GM12892 (cell line): ENCODE measurements around the gene CCT4.
"Not testable (repeated sequence)": the region's sequence is repeated elsewhere in the genome, so short reads cannot be mapped to it uniquely, and the experiment has no call there.

Experiments
- POLR2A ChIP-seq: IDR thresholded peaks from 2 replicates; pipeline ENCODE4 v1.6.1; 2011; ENCODE audit warnings: low read depth, low read length, control low read depth
- POLR2AphosphoS5 ChIP-seq: IDR thresholded peaks from 2 replicates; pipeline ENCODE4 v1.6.1; 2011; ENCODE audit warnings: low read depth, low read length, control low read depth
- TAF1 ChIP-seq: IDR thresholded peaks from 2 replicates; pipeline ENCODE4 v1.6.1; 2011; ENCODE audit warnings: low read depth, mild to moderate bottlenecking, control low read depth, low read length, borderline replicate concordance

DNA sequence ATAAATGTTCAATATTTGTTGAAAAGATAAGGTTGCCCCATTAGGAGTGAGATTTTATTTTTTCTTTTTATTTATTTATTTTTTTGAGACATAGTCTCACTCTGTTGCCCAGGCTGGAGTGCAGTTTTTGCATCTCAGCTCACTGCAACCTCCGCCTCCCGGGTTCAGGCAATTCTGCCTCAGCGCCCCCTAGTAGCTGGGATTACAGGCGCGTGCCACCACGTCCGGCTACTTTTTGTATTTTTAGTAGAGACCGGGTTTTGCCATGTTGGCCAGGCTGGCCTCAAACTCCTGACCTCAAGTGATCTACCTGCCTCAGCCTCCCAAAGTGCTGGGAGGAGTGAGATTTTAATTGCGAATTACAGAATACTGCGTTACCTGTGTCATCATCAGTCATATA, 37.2 kb downstream of the CCT4 start:
- not testable (repeated sequence) for TF ChIP-seq TAF1, POLR2A, POLR2AphosphoS5
